SU-DHL-6 (cell line): Measurements from ENCODE around the gene VAMP4.

Experiments used
- CTCF ChIP-seq: fragments of 200-600 bp; sonication (generic); IDR thresholded peaks from one replicate; pipeline ENCODE4 v1.5.1; 2017; ENCODE audit warnings: antibody characterized with exemption, mild to moderate bottlenecking, low read length, moderate library complexity; ENCODE audit not compliant: insufficient read depth, poor library complexity, severe bottlenecking
- EZH2phosphoT487 ChIP-seq: fragments of 200-600 bp; sonication (generic), shearing (Covaris generic); conservative IDR thresholded peaks from 2 replicates; pipeline ENCODE4 v1.6.1; 2018; ENCODE audit warnings: mild to moderate bottlenecking, antibody characterized with exemption, low read length, moderate library complexity, mixed read lengths

DNA sequence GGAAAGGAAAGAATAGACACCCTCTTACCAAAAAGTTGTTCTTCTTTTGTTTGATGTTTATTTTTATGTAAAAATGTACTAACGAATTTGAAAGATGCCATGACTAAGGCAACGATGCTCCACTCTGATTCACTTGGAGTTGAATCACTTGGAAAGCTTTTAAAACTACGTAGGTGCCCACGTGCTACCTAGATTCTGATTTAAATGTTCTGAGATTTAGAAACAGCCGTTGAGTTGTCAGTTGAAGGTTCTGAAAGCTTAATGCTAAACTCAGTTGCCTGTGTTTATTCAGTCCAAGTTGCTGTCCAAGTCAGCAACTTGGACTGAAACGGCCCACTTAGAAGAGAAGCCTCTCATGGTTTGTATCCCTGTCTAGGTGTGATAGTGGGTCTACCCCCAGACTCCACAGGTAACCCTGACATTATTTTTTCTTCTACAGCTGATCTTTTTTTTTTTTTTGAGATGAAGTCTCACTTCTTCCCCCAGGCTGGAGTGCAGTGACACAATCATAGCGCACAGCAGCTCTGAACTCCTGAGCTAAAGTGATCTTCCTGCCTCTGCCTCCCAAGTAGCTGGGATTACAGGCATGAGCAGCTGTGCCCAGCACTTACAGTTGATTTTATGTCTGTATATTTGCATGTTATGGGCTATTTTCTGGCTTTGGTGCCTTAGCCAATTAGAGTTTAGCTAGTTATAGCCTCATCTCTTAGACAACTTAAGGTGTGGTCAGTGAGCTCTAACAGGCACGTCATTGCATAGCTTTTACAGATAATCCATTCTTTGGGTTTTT, 1.4 kb upstream of the VAMP4 start:
- no peak for TF ChIP-seq CTCF
- TF ChIP-seq EZH2phosphoT487 = no peak
